ENCODE results near the gene PNMA8B. TPM values are rescaled to one million over a fixed set of nuclear protein-coding genes. Genes with fewer than 3 reads are reported as not detected.
"Not testable (repeated sequence)": the region's sequence is repeated elsewhere in the genome, so short reads cannot be mapped to it uniquely, and the experiment has no call there.

The PNMA8B gene
- total RNA-seq, 1 experiment from 2014 or later: not detected

DNA sequence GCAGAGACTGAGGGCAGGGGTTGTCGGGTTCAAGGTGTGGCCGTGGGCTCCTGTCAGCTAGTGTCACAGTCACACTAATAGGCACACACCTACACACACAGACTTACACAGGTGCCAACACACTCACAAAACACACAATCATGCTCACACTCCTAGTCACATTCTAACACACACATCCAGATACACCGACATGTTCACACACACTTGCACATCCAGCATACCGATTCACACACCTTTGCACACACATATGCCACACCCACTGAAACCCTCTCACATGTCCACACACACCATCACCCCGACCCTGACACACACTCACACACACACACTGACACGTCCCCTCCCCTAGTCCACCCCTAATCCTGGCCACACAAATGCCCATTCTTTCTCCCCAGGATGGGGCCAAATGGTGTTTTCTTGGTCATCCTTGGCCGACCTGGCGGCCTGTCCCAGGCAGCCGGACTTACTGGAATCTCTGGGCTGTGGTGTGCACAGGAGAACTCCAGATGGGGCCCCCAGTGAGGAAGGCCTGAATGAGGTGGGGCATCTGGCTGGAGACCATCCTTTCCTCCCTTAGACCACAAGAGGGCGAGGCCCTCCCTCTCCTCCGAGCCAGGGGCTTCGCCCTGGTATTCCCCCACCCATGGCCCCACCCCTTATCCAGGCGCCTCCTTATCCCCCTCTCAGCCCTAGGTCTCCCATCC is 19.1 kb upstream of the PNMA8B start:
- DNase-seq (ENCODE audit: low read depth): no peak

DNA sequence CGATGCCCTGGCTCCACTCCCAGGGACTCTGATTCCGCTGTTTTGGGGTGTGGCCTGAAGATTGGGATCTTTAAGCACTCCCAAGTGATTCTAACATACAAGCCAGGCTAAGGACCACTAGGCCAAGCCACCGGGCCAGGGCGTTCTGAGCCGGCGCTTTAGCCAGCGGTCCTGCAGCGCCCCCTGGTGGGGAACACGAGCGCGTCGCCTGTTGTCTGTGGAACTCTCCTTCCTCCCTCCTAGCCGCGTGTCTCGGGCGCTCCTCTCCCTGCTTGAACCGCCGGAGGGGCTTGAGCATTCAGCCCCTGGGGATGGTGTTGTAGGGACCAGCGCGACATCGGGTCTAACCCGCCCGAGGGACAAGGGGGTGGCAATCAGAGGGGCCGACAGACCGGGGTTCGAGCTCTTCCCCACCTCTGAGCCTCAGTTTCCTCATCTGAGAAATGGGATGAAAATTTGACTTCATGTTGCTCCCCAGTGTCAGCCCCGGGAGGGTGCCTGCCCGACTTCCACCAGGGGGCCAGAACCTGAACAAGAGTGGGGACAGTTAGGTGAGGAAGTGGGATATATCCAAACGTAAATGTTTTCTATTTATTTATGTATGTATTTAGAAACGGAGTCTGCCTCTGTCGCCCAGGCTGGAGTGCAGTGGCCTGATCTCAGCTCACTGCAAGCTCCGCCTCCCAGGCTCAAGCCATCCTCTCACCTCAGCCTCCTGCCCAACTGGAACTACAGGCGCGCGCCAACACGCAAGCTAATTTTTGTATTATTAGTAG is 18.0 kb upstream of the PNMA8B start:
- peak; percentile 62 for DNase-seq (ENCODE audit: low read depth)

DNA sequence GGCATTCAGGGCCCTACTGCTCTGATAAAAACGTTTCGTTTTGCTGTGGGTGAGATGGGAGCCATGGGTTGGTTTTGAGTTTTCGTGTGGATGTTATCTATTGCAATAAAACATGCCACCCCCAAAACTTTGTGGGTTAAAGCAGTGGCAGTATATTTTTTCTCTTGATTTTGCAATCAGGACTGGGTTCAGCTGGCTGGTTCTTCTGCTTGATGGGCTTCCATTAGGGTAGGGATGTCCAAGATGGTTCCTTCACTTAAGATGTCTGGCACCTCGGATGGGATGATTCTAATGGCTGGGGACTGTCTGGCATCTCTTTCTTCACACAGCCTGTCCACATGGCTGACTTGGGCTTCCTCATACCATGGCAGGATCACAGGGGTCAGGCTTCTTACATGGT is 15.6 kb upstream of the PNMA8B start:
- DNase-seq (ENCODE audit: low read depth): no peak

DNA sequence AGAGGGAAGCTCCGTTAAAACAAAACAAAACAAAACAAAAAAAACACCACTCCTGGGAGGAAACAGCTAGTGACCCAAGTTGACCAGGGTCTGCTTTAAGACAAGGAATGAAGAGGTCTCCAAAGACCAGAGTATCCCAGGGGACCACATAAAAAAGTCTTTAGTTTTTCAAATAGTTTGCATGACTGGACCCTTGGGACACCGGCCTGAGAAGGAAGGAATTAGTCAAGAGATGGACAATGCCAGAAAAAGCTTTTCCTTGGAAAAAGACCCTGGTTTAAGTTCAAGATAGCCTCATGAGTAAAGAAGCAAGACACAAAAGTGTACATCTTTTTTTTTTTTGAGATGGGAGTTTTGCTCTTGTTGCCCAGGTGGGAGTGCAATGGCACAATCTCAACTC is 12.5 kb upstream of the PNMA8B start:
- no peak for DNase-seq (ENCODE audit: low read depth)

DNA sequence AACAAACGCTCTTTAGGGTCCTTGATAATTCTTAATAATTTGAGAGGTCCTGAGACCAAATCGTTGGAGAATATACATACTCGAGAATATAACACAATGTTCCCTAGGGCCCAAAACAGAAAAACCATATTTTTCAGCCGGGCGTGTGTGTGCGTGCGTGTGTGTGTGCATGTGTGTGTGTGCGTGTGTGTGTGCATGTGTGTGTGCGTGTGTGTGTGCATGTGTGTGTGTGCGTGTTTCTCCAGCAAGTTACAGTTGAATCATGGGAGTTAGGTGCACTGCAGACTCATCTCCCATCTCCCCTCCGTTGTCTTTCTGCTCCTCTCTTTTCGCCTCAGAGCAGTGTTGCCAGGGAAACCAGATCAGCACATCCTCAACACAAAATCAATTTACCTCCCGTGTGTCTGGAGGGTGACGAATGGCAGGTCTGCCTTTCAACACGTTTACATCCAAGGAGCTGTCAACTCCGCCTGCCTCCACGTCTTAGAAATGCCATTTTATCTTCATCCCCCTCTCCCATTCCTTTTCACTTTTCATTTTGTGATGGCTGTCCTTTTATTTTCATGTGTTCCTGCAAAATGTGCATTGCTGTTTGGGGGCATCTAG is 8.3 kb upstream of the PNMA8B start:
- no peak for DNase-seq (ENCODE audit: low read depth)

DNA sequence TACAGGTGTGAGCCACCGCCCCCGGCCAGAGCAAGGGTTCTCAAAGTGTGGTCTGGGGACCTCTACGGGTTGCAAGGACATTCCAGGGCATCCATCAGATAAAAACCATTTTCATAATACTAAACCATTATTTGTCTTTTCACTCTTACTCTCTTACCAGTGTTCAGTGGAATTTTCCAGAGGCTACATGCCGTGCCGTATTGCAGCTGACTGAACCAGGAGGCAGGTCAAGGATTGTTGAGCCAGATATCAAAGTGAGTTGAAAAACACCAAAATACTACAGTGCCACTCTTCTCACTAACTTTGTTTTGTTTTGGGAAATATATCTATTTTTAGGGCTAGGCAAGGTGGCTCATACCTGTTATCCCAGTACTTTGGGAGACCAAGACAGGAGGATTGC is 7.2 kb upstream of the PNMA8B start:
- no peak for DNase-seq (ENCODE audit: low read depth)

DNA sequence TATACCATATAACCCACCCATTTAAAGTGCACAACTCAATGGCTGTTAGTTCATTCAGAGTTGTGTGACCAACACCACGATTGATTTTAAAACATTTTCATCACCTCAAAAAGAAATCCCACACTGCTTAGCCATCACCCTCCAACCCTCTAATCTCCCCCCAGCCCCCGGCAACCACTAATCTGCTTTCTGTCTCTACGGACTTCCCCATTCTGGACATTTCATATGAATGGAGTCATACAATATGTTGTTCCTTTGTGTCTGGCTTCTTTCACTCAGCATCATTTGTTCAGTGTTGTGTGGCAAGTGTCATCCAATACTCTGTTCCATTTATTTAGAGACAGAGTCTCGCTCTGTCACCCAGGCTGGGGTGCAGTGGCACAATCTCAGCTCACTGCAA is 4.0 kb upstream of the PNMA8B start:
- no peak for DNase-seq (ENCODE audit: low read depth)

DNA sequence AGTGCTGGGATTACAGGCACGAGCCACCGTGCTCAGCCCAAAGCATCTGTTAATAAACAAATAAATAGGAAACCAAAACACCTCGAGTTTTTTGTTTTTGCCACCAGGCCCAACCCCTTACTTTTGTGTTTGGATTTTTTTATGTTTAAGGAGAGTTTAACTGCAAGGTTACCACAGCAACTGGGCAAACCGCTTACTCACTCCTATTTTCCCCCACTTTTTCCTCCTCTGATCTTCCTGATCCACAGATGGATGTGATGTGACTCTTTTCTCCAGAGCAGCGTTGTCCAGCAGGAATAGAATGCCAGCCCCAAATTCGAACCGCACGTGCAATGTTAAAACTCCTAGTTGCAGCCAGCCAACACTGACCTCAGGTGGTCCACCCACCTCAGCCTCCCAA is 2.1 kb upstream of the PNMA8B start:
- DNase-seq (ENCODE audit: low read depth): no peak

DNA sequence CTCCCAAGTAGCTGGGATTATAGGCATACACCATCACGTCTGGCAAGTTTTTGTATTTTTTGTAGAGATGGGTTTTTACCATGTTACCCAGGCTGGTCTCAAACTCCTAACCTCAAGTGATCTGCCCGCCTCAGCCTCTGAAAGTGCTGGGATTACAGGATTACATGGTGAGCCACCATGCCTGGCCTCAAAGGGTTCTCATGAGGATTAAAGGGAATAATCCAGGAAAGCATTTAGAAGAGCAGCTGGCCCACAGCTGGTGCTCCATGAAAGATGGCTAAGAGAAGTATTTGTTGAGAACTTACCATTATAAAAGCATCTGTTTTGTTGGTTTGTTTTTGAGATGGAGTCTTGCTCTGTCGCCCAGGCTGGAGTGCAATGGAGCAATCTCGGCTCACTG is 1.2 kb upstream of the PNMA8B start:
- not testable (repeated sequence) for DNase-seq (ENCODE audit: low read depth)

DNA sequence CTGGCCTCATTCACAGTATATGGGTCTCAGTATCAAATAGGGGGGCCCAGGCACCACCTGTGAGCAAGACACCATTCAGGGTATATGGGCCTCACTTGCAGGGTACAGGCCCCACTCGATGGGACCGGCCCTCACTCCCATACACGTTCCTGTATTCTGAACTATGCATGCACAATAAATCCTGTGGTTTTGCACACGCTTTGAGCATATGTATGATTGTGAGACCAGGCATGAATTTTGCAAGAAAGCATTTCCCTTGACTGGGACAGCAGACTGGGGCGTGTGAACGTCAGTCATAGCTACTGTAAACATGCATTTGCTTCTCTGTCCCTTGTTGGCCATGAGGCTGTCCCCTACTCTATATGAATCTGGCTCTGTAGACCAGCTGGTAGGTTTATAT is 637 bp upstream of the PNMA8B start:
- DNase-seq (ENCODE audit: low read depth): no peak

DNA sequence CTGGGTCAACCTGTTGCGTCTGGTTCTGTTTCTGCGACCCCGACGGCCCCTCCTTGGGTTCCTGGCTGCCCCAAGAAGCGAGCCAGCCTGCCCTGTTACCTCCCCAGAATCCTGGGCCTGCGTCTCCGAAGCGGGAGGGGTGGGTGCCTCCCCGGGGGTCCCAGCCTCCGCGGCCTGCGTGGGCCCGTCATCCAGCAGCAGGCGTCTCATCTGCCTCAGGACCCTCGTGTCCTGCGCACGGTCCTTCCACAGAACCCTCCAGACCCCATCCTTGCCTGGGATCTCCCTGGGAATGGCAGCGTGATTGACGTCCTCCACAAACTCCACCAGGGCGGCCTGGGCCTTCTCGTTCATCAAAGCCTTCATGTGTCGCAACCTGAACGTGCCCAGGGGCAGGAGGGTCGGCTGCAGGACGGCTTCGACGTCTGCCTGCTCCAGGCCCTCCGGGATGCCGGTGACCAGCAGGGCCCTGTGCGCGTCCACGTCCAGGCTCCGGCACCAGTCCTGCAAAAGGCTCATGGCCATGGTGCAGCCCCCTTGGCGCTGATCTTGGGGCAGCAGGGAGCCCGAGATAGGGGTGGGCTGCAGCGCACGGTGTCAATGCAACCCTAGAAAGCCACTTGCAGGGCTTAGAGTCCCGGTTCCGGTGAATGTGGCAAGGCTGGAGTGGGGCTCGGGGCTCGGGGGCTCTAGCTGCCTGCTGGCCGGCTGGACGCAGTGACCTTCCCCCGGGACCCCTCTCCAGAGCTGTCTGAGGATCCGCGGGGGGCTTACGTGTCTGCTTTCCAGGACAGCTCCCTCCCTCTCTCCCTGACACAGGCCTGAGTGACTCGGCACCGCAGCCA is 504 bp downstream of the PNMA8B start:
- DNase-seq (ENCODE audit: low read depth): no peak

DNA sequence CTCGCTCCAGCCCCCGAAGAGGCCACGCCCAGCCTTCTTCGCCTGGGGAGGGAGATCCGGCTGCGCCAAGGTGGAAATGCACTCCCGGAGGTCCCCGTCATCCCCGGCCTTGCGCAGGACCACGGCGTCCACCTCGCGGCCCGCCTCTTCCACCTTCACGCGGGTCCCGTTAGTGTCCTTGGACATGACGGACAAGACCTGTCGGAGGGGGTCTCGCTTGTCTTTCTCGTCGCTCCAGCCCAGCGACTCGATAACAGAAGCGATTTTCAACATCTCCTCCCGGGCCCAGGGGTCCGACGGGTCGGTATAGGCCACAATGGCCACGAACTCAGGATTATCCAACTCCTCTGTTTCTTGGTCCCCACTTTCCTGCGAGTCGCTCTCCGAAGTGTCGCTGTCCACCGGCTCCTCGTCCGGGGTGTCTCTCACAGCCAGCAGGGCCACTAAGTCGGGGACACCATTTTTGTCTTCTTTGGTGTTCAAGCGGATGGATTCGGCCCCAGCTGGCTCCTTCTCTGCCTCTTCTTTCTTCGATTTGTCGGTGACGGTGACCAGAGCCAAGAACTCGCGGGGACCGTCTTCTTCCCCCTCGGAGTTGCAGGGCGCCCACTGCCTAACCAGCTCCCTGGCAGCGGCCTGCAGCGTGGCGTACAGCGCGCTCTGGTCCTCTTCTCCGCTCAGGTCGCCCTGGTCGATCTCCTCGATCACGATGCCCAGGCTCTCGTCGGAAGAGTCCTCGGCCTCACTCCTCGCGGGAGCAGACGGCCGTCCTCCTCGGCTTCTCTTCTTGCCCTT is 1.3 kb downstream of the PNMA8B start:
- DNase-seq (ENCODE audit: low read depth): no peak

DNA sequence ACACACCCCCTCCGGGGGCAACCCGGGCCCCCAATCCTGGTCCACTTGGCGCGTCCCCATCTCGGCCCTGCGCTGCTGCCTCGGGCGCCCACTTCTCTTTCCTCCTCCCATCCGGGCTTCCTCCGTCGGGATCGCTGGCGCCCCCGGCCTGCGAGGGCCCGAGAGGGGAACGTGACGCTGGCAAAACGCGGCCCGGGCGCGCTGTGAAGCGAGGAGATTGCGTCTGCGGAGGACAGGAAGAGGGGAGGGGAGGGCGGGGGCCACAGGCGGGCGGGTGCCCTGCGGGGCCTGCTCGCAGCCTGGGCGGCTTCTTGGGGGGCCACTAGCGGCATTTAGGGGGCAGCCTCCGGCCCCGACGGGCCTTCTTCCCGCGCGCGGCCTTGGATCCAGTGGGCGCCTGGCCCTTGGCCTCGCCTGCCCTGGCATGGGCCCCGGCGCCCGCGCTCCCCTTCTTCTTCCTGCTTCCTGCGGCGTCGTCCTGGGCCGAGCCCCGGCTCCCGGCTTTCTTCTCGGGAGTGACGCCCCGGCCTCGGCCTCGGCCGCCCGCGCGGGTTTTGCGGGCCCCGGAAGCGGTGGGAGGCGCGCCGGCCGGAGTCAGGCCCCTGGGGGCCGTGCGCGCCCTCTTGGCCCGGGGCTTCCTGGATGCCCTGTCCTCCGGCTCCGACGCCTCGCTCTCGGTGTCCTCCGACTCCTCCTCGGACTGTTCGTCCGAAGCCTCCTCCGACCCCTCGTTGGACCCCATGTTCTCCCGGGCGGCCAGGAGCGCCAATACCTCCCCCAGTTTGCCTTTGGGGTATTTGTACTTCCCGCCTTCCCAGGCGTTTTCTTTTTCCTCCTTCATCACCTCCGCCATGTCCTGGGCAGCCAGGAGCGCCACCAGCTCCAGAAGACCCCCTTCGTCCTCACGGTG is 2.2 kb downstream of the PNMA8B start:
- DNase-seq (ENCODE audit: low read depth): no peak

DNA sequence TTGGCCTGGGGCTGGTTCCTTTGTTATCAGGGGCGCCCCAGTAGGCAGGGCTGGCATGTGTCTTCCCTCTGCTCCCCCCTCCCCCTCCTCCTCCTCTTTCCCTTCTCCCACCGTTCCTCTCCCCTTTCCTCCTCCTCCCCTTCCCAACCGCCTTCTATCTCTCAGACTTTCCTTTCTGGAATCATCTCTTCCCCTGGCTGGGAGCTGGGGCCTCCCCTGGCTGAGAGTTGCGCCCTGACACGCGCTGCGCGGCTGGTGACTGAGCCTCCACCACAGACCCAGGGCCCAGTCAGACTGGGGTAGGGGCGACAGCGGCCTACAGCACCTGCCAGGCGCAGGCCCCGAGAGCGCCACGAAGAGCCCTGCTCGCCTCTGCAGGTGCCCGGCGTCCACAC is 2.8 kb downstream of the PNMA8B start:
- DNase-seq (ENCODE audit: low read depth): no peak

DNA sequence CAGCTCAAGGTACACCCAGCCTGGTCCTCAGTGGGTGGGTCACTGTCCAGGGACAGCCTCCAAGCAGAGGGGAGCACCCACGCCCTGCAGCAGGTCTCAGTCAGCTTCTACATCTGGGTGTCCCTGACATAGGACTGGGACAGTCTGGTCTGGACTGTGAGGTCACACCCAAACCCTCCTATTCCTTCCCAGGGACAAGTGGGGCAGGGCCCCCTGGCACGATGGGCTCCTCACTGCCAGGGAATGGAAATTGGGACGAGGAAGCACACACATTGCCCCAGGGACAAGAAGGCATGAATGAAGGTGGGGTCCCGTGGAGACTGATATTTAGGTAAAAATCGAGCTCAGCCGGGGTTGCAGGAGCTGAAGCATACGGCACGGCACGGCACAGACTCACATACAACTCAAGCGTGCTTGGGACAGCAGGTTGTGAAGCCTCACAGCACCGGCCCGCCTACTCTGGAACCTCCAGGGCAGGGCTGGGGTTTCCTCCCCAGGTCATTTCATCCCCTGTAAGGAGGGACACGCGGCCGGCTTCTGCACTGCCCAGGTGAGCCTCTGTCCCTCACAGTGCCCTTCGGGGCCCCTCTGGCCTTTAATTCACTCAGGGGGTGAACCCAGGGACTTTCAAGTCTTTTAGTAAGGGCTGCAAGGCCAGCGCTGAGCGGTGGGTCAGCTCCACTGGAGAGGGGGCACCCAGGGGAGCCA is 3.5 kb downstream of the PNMA8B start:
- no peak for DNase-seq (ENCODE audit: low read depth)

DNA sequence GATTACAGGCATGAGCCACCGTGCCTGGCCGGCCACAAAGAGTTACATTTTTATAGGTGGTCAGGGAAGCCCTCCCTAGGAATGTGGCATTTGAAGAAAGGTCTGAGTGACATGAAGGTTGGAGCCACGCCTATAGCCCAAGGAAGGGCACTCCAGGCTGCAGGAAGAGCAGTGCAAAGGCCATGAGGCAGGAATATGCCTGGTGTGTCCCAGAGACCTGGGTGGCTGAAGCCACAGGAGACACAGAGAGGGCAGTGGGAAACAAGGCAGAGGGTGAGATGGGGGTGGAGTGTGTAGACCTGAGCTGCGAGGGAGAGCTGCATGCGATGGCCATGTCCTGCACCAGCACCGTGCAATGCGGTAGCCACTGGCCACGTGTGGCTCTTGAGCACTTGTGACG is 4.9 kb downstream of the PNMA8B start:
- no peak for DNase-seq (ENCODE audit: low read depth)

DNA sequence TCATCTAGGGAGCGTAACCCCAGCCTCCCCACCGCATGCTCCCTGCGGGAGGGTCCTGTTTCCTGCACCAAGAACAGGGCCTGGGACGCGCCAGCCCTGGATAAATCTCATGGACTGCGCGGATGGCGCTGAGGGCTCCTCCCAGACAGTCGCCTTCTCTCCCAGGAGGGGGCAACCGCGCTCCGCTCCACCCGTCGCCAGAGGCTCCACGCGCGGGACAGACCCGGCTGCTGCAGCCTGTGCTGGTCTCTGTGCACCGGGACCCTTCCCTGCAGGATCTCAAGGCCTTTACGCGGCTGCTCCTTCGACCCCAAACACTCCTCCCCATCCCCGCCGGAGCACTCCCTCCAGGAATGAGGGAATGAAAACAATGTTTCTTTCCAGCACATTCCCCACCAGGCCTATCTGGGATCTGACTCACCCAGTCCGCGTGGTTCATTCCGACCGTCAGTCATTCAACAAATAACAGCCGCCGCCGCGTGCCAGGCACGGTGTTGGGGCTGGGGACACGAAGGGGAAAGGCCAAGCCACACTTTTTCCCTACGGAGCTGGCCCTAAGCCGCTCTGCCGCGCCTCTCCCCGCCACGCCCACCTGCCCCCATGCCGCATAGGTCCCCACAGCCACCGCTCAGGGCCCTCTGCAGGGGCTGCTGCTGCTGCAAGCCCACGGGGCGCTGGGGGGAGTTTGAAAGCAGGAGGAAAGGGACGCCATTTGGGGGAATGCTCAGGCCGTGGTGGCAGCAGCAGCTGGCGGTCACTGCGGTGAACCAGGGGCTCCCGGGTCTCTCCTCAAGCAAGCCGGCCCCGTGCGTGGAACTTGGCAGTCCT is 6.0 kb downstream of the PNMA8B start:
- peak; percentile 28 for DNase-seq (ENCODE audit: low read depth)

DNA sequence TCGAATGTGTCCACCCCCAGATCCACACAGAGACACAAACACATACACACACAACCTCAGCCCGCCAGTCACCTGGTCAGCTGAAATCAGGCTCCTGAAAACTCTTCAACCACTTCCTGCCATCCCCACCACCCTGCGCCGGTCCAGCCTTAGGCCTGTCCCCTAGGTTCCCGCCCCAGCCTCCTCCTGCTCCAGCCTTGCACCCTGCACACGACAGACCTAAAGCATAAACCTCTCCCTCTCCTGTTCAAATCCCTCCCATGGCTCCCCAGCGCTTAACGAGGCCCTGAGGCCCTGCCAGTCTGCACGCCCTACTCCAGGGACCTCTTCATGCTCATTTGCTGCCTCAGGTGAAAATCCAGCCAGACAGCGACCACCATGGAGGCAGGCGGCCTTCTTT is 7.1 kb downstream of the PNMA8B start:
- no peak for DNase-seq (ENCODE audit: low read depth)
